Activated T-helper 17 cell treated with anti-CD3 and anti-CD28 coated beads, Interleukin-2, amount 50 U/mL, for 72 hours (primary cell): ENCODE data around the gene PACS2. TPM values are rescaled to one million over a fixed set of nuclear protein-coding genes. Genes with fewer than 3 reads are reported as not detected.
"Not testable (repeated sequence)": the region's sequence is repeated elsewhere in the genome, so short reads cannot be mapped to it uniquely, and the experiment has no call there.

Experiments
- ATAC-seq: fragments of 150-1000 bp; cut with Tn5 transposase; replicated peaks from 2 replicates; pipeline ENCODE4 v1.10.0; 2021; ENCODE audit warnings: mild to moderate bottlenecking, moderate library complexity
- H3K27ac Mint-ChIP-seq: one replicate; pipeline ENCODE4 v1.8.0; 2022; ENCODE audit warnings: mixed read lengths
- H3K27me3 Mint-ChIP-seq: one replicate; pipeline ENCODE4 v1.8.0; 2022; ENCODE audit warnings: mixed read lengths
- H3K36me3 Mint-ChIP-seq: one replicate; pipeline ENCODE4 v1.8.0; 2022; ENCODE audit warnings: low read depth, mild to moderate bottlenecking, mixed read lengths
- H3K4me1 Mint-ChIP-seq: one replicate; pipeline ENCODE4 v1.8.0; 2022; ENCODE audit warnings: mixed read lengths
- H3K4me3 Mint-ChIP-seq: one replicate; pipeline ENCODE4 v1.8.0; 2022; ENCODE audit warnings: mild to moderate bottlenecking, mixed read lengths
- H3K9me3 Mint-ChIP-seq: one replicate; pipeline ENCODE4 v1.8.0; 2022; ENCODE audit warnings: mixed read lengths
- total RNA-seq, 2 donors: library from RNA; stranded (reverse); gene quantifications; one replicate each; pipeline ENCODE4 v1.2.3, GENCODE V29; 2022

PACS2 gene
- total RNA-seq, 2 donors from 2014 or later = 26.4 to 30.0 TPM

GRCh38 chr14:105329411-105330150 lies 15.0 kb downstream of the PACS2 start:
- Mint-ChIP-seq H3K4me1 (peaks cover 15% of the 10 kb centered on the region), H3K27me3 (no peaks in the 10 kb centered on the region), H3K9me3 (no peaks in the 10 kb centered on the region), H3K4me3 (no peak overlapping the region), H3K36me3 (no peaks in the 10 kb centered on the region), H3K27ac (no peak overlapping the region)
- no peak for ATAC-seq

GRCh38 chr14:105330491-105330895 lies 15.9 kb downstream of the PACS2 start:
- H3K9me3 Mint-ChIP-seq = no peaks in the 10 kb centered on the region

GRCh38 chr14:105331575-105332349 lies 17.2 kb downstream of the PACS2 start:
- peak overlapping the region; percentile 26 for H3K4me3 Mint-ChIP-seq
- no peak for ATAC-seq
- no peaks in the 10 kb centered on the region for H3K36me3 Mint-ChIP-seq
- peak overlapping the region; percentile 34 for H3K27ac Mint-ChIP-seq
- no peaks in the 10 kb centered on the region for H3K9me3 Mint-ChIP-seq
- H3K27me3 Mint-ChIP-seq = no peaks in the 10 kb centered on the region
- H3K4me1 Mint-ChIP-seq = peaks cover 15% of the 10 kb centered on the region

More at GRCh38 chr14:105330491-105330895, 15.9 kb downstream of the PACS2 start:
- Mint-ChIP-seq H3K4me1 (peaks cover 15% of the 10 kb centered on the region), H3K4me3 (no peak overlapping the region), H3K36me3 (no peaks in the 10 kb centered on the region), H3K27ac (no peak overlapping the region), H3K27me3 (no peaks in the 10 kb centered on the region)
- ATAC-seq = peak; percentile 67

- no peaks in the 10 kb centered on the region for H3K9me3 Mint-ChIP-seq
- peak overlapping the region; percentile 34 for H3K27ac Mint-ChIP-seq
- no peaks in the 10 kb centered on the region for H3K27me3 Mint-ChIP-seq
- no peaks in the 10 kb centered on the region for H3K36me3 Mint-ChIP-seq
- peak overlapping the region; percentile 26 for H3K4me3 Mint-ChIP-seq
- ATAC-seq = no peak
- peaks cover 15% of the 10 kb centered on the region for H3K4me1 Mint-ChIP-seq
Measured at GRCh38 chr14:105332350-105332874, 17.9 kb downstream of the PACS2 start.

- Mint-ChIP-seq H3K36me3 (no peaks in the 10 kb centered on the region), H3K4me1 (peaks cover 15% of the 10 kb centered on the region), H3K27me3 (no peaks in the 10 kb centered on the region), H3K4me3 (no peak overlapping the region), H3K9me3 (no peaks in the 10 kb centered on the region), H3K27ac (no peak overlapping the region)
- no peak for ATAC-seq
Measured at GRCh38 chr14:105333020-105333490, 18.5 kb downstream of the PACS2 start.

- H3K27ac Mint-ChIP-seq = no peak overlapping the region
- H3K4me1 Mint-ChIP-seq = peaks cover 15% of the 10 kb centered on the region
- no peaks in the 10 kb centered on the region for H3K9me3 Mint-ChIP-seq
- no peak for ATAC-seq
- no peaks in the 10 kb centered on the region for H3K27me3 Mint-ChIP-seq
- H3K4me3 Mint-ChIP-seq = no peak overlapping the region
- no peaks in the 10 kb centered on the region for H3K36me3 Mint-ChIP-seq
Measured at GRCh38 chr14:105333613-105334364, 19.2 kb downstream of the PACS2 start.

- Mint-ChIP-seq H3K4me3 (no peak overlapping the region), H3K9me3 (no peaks in the 10 kb centered on the region), H3K4me1 (peaks cover 15% of the 10 kb centered on the region), H3K27me3 (no peaks in the 10 kb centered on the region), H3K36me3 (no peaks in the 10 kb centered on the region), H3K27ac (no peak overlapping the region)
- ATAC-seq = no peak
Measured at GRCh38 chr14:105334383-105335230, 20.1 kb downstream of the PACS2 start.

- not testable (repeated sequence) for H3K36me3 Mint-ChIP-seq, H3K27me3 Mint-ChIP-seq, H3K9me3 Mint-ChIP-seq, ATAC-seq, H3K4me3 Mint-ChIP-seq, H3K27ac Mint-ChIP-seq
- H3K4me1 Mint-ChIP-seq = peaks cover 15% of the 10 kb centered on the region
Measured at GRCh38 chr14:105335231-105335542, 20.6 kb downstream of the PACS2 start.

GRCh38 chr14:105335735-105336476 lies 21.4 kb downstream of the PACS2 start:
- no peaks in the 10 kb centered on the region for H3K9me3 Mint-ChIP-seq
- H3K4me3 Mint-ChIP-seq = no peak overlapping the region
- H3K36me3 Mint-ChIP-seq = no peaks in the 10 kb centered on the region
- peaks cover 10% of the 10 kb centered on the region for H3K4me1 Mint-ChIP-seq
- H3K27me3 Mint-ChIP-seq = no peaks in the 10 kb centered on the region
- H3K27ac Mint-ChIP-seq = no peak overlapping the region
- ATAC-seq = no peak

- ATAC-seq = no peak
- Mint-ChIP-seq H3K36me3 (no peaks in the 10 kb centered on the region), H3K9me3 (no peaks in the 10 kb centered on the region), H3K27me3 (no peaks in the 10 kb centered on the region), H3K4me1 (peaks cover 9% of the 10 kb centered on the region), H3K4me3 (no peak overlapping the region), H3K27ac (no peak overlapping the region)
Measured at GRCh38 chr14:105336477-105337287, 22.1 kb downstream of the PACS2 start.

- Mint-ChIP-seq H3K4me3 (no peak overlapping the region), H3K36me3 (no peaks in the 10 kb centered on the region), H3K9me3 (no peaks in the 10 kb centered on the region), H3K27me3 (no peaks in the 10 kb centered on the region), H3K27ac (no peak overlapping the region), H3K4me1 (peaks cover 4% of the 10 kb centered on the region)
- ATAC-seq = no peak
Measured at GRCh38 chr14:105337433-105337832, 22.9 kb downstream of the PACS2 start.

- no peaks in the 10 kb centered on the region for H3K27me3 Mint-ChIP-seq
- ATAC-seq = no peak
- no peaks in the 10 kb centered on the region for H3K9me3 Mint-ChIP-seq
- H3K4me1 Mint-ChIP-seq = no peaks in the 10 kb centered on the region
- no peak overlapping the region for H3K4me3 Mint-ChIP-seq
- H3K36me3 Mint-ChIP-seq = no peaks in the 10 kb centered on the region
- H3K27ac Mint-ChIP-seq = no peak overlapping the region
Measured at GRCh38 chr14:105337966-105338741, 23.6 kb downstream of the PACS2 start.
